H1 (cell line): ENCODE data around the gene MSI2. TPM values are rescaled to one million over a fixed set of nuclear protein-coding genes. Genes with fewer than 3 reads are reported as not detected.
A peak's percentile ranks its signal among the peaks of the same experiment; 100 is the strongest.

ENCODE experiments used
- CTCF ChIA-PET: fragments of 300-600 bp; sonication (Branson Sonifier 250); formaldehyde crosslinking; loops from one replicate; lab custom pipeline; 2021; ENCODE audit not compliant: partially characterized antibody; lab: Charles Lee
- POLR2A ChIA-PET: fragments of 300-600 bp; sonication (Branson Sonifier 250); formaldehyde crosslinking; loops from one replicate; lab custom pipeline; 2021; ENCODE audit warnings: inconsistent platforms; ENCODE audit not compliant: partially characterized antibody; lab: Charles Lee
- DNase-seq, 2 experiments: peaks; one replicate each; pipeline versions ENCODE4 v3.0.0 to v3.0.0-alpha.2; 2010 to 2022; ENCODE audit warnings: low spot score in 2 of 2, low read depth in 1 of 2, mixed read lengths in 1 of 2
- FAIRE-seq: peaks from 2 replicates; lab custom pipeline; 2011; peaks lifted over from hg19 to GRCh38; lab: Jason Lieb, UNC
- H2AFZ ChIP-seq: 2 replicates; pipeline ENCODE4 v1.8.1; 2012; ENCODE audit warnings: low read length, inconsistent platforms
- H2AK5ac ChIP-seq: 2 replicates; pipeline ENCODE4 v1.6.1; 2013; ENCODE audit warnings: low read depth, low read length
- H2BK120ac ChIP-seq: replicated peaks from 2 replicates; pipeline ENCODE3; 2013; ENCODE audit warnings: low read depth, low read length, inconsistent platforms
- H2BK12ac ChIP-seq: 2 replicates; pipeline ENCODE4 v1.6.1; 2013; ENCODE audit warnings: low read depth, low read length
- H2BK15ac ChIP-seq: 2 replicates; pipeline ENCODE4 v1.6.1; 2013; ENCODE audit warnings: low read length
- H2BK20ac ChIP-seq: 2 replicates; pipeline ENCODE4 v1.6.1; 2013; ENCODE audit warnings: low read length
- H2BK5ac ChIP-seq: 2 replicates; pipeline ENCODE4 v1.6.1; 2013; ENCODE audit warnings: low read depth, low read length
- H3K14ac ChIP-seq: 2 replicates; pipeline ENCODE4 v1.6.1; 2013; ENCODE audit warnings: inconsistent platforms; ENCODE audit not compliant: insufficient read length
- H3K18ac ChIP-seq: 2 replicates; pipeline ENCODE4 v1.6.1; 2013; ENCODE audit warnings: low read length; ENCODE audit errors: extremely low read depth
- H3K23ac ChIP-seq: 2 replicates; pipeline ENCODE4 v1.6.1; 2013; ENCODE audit warnings: inconsistent platforms; ENCODE audit not compliant: insufficient read length
- H3K23me2 ChIP-seq: 2 replicates; pipeline ENCODE4 v1.6.1; 2013; ENCODE audit warnings: low read depth, low read length
- H3K27ac ChIP-seq: 2 replicates; pipeline ENCODE4 v1.6.1; 2011; ENCODE audit warnings: low read depth, low read length, inconsistent platforms
- H3K27me3 ChIP-seq, 4 experiments: replicated peaks in 1 of 4; 1 replicate in 1 of 4; 2 replicates in 3 of 4; pipeline versions ENCODE4 v1.6.1 to v1.8.1; 2011 to 2013; ENCODE audit warnings: low read length in 3 of 4, mild to moderate bottlenecking in 3 of 4, inconsistent platforms in 2 of 4, mixed read lengths in 2 of 4, moderate library complexity in 1 of 4; ENCODE audit not compliant: control insufficient read depth in 3 of 4, insufficient read depth in 3 of 4; ENCODE audit errors: extremely low read depth in 1 of 4
- H3K36me3 ChIP-seq, 4 experiments: 2 replicates each; pipeline versions ENCODE4 v1.6.1 to v1.8.1; 2011 to 2013; ENCODE audit warnings: mild to moderate bottlenecking in 4 of 4, low read length in 3 of 4, moderate library complexity in 2 of 4, control low read depth in 1 of 4, inconsistent platforms in 1 of 4; ENCODE audit not compliant: insufficient read depth in 4 of 4, control insufficient read depth in 2 of 4
- H3K4ac ChIP-seq: replicated peaks from 2 replicates; pipeline ENCODE3; 2013; ENCODE audit warnings: low read length, low read depth, mixed read lengths, inconsistent platforms; ENCODE audit not compliant: insufficient read length
- H3K4me1 ChIP-seq, 4 experiments: replicated peaks in 1 of 4; 1 replicate in 1 of 4; 2 replicates in 3 of 4; pipeline versions ENCODE4 v1.6.1 to v1.8.1; 2011 to 2013; ENCODE audit warnings: low read length in 3 of 4, inconsistent platforms in 2 of 4, mixed read lengths in 1 of 4; ENCODE audit not compliant: insufficient read depth in 4 of 4, control insufficient read depth in 3 of 4
- H3K4me2 ChIP-seq, 2 experiments: 2 replicates each; pipeline versions ENCODE4 v1.6.1 to v1.8.1; 2011 to 2013; ENCODE audit warnings: low read depth in 2 of 2, low read length in 2 of 2, control low read depth in 1 of 2, inconsistent platforms in 1 of 2, mild to moderate bottlenecking in 1 of 2; ENCODE audit not compliant: insufficient read depth in 1 of 2
- H3K4me3 ChIP-seq, 4 experiments: fragments of 200-600, 300-600 bp in 1 of 4; sonication (generic), shearing (Covaris generic), sonication (Bioruptor Twin) in 1 of 4; 2 replicates each; pipeline versions ENCODE4 v1.5.1 to v1.8.1; 2011 to 2016; ENCODE audit warnings: low read length in 4 of 4, low read depth in 3 of 4, control low read depth in 2 of 4, inconsistent platforms in 2 of 4, mild to moderate bottlenecking in 2 of 4, mixed read lengths in 1 of 4, moderate library complexity in 1 of 4; ENCODE audit not compliant: insufficient read depth in 2 of 4; ENCODE audit errors: extremely low read depth in 1 of 4
- H3K56ac ChIP-seq: replicated peaks from 2 replicates; pipeline ENCODE3; 2013; ENCODE audit warnings: low read depth, mild to moderate bottlenecking, mixed read lengths, low read length, inconsistent platforms; ENCODE audit not compliant: insufficient read length
- H3K79me1 ChIP-seq: 2 replicates; pipeline ENCODE4 v1.6.1; 2013; ENCODE audit warnings: low read depth, low read length, control low read depth
- H3K79me2 ChIP-seq, 2 experiments: 2 replicates each; pipeline versions ENCODE4 v1.6.1 to v1.8.1; 2012 to 2013; ENCODE audit warnings: low read length in 2 of 2, mild to moderate bottlenecking in 2 of 2, inconsistent platforms in 1 of 2; ENCODE audit not compliant: insufficient read depth in 2 of 2, control insufficient read depth in 1 of 2
- H3K9ac ChIP-seq, 4 experiments: replicated peaks in 1 of 4; 1 replicate in 1 of 4; 2 replicates in 3 of 4; pipeline versions ENCODE4 v1.6.1 to v1.8.1; 2011 to 2013; ENCODE audit warnings: low read depth in 3 of 4, low read length in 3 of 4, control low read depth in 2 of 4, mild to moderate bottlenecking in 2 of 4, moderate library complexity in 2 of 4, inconsistent platforms in 1 of 4; ENCODE audit errors: extremely low read depth in 1 of 4
- H3K9me3 ChIP-seq, 2 experiments: 2 replicates each; pipeline versions ENCODE4 v1.6.1 to v1.8.1; 2012 to 2013; ENCODE audit warnings: mild to moderate bottlenecking in 2 of 2, moderate library complexity in 2 of 2, control low read depth in 1 of 2, inconsistent platforms in 1 of 2, low read depth in 1 of 2, low read length in 1 of 2, mixed read lengths in 1 of 2; ENCODE audit not compliant: insufficient read depth in 2 of 2
- H4K20me1 ChIP-seq, 2 experiments: replicated peaks in 1 of 2; 2 replicates each; pipeline versions ENCODE3 to v1.8.1; 2011 to 2013; ENCODE audit warnings: inconsistent platforms in 2 of 2, low read length in 2 of 2, mild to moderate bottlenecking in 1 of 2; ENCODE audit not compliant: insufficient read depth in 2 of 2, control insufficient read depth in 1 of 2
- H4K5ac ChIP-seq: 2 replicates; pipeline ENCODE4 v1.6.1; 2013; ENCODE audit warnings: low read length, low read depth, mixed read lengths, inconsistent platforms; ENCODE audit not compliant: insufficient read length
- H4K8ac ChIP-seq: 2 replicates; pipeline ENCODE4 v1.8.0; 2013; ENCODE audit warnings: mild to moderate bottlenecking, moderate library complexity, low read length, inconsistent platforms; ENCODE audit not compliant: insufficient read depth; ENCODE audit errors: extremely low read depth
- H4K91ac ChIP-seq: replicated peaks from 2 replicates; pipeline ENCODE3; 2013; ENCODE audit warnings: low read length, mixed read lengths, inconsistent platforms; ENCODE audit not compliant: insufficient read length
- ASH2L ChIP-seq: fragments of 200-600, 300-600 bp; sonication (generic); IDR thresholded peaks from one replicate; pipeline ENCODE4 v1.7.1; 2017; ENCODE audit warnings: low read length
- EP300 ChIP-seq, 2 experiments: IDR thresholded peaks; 1 replicate in 1 of 2; 2 replicates in 1 of 2; pipeline ENCODE4 v1.6.1; 2011 to 2012; ENCODE audit warnings: low read depth in 2 of 2, low read length in 2 of 2, mild to moderate bottlenecking in 2 of 2, borderline replicate concordance in 1 of 2, inconsistent platforms in 1 of 2, moderate library complexity in 1 of 2
- FOSL1 ChIP-seq: IDR thresholded peaks from 2 replicates; pipeline ENCODE4 v1.6.1; 2011; ENCODE audit warnings: mild to moderate bottlenecking, low read depth, low read length, moderate library complexity; ENCODE audit not compliant: insufficient read depth
- JUN ChIP-seq: IDR thresholded peaks from 2 replicates; pipeline ENCODE4 v1.6.1; 2011; ENCODE audit warnings: low read depth, mild to moderate bottlenecking, improper control_type of control experiment, low read length
- NANOG ChIP-seq: IDR thresholded peaks from 2 replicates; pipeline ENCODE4 v1.6.1; 2011; ENCODE audit warnings: low read length, low read depth, mild to moderate bottlenecking, inconsistent platforms; ENCODE audit not compliant: insufficient read depth, poor library complexity, severe bottlenecking
- POLR2A ChIP-seq, 2 experiments: IDR thresholded peaks; 1 replicate in 1 of 2; 2 replicates in 1 of 2; pipeline ENCODE4 v1.6.1; 2011; ENCODE audit warnings: low read depth in 2 of 2, low read length in 2 of 2, mild to moderate bottlenecking in 2 of 2; ENCODE audit errors: control extremely low read depth in 1 of 2
- RNF2 ChIP-seq: fragments of 200-900, 300-1000 bp; sonication (generic); IDR thresholded peaks from 2 replicates; pipeline ENCODE4 v1.7.1; 2016; ENCODE audit warnings: borderline replicate concordance, low read depth, mild to moderate bottlenecking, antibody characterized with exemption, low read length; ENCODE audit not compliant: poor library complexity, severe bottlenecking; ENCODE audit errors: missing control alignments
- SP1 ChIP-seq: IDR thresholded peaks from 2 replicates; pipeline ENCODE4 v1.6.1; 2011; ENCODE audit warnings: low read depth, low read length
- ZNF274 ChIP-seq: IDR thresholded peaks from 2 replicates; pipeline ENCODE4 v1.7.0; 2012; ENCODE audit warnings: low read length, borderline replicate concordance; ENCODE audit errors: extremely low read depth
- WGBS, 2 experiments: shearing (Covaris generic) in 1 of 2; methylation state at CpG; one replicate each; pipeline versions ENCODE4 v1.1.6 to v1.1.7; 2013 to 2015; ENCODE audit warnings: low lambda C conversion rate in 2 of 2, mixed read lengths in 2 of 2, inconsistent platforms in 1 of 2, low coverage in 1 of 2, missing lambda C conversion rate in 1 of 2; ENCODE audit not compliant: insufficient replicate concordance in 2 of 2, insufficient coverage in 1 of 2, insufficient read length in 1 of 2; ENCODE audit errors: extremely low coverage in 1 of 2, missing lambda C conversion rate in 1 of 2; 5-methylcytosine and 5-hydroxymethylcytosine counted together
- polyA plus RNA-seq, 7 experiments: library from polyadenylated mRNA; depleted of rRNA in 3 of 7; stranded (reverse) in 5 of 7; unstranded in 2 of 7; fragments of >200 nt in 5 of 7; fragments of 200-250 nt in 2 of 7; gene quantifications; 1 replicate in 5 of 7; 2 replicates in 1 of 7; 4 replicates in 1 of 7; pipeline versions ENCODE4 v1.2.1 to v1.2.3, GENCODE V29; 2011 to 2013; ENCODE audit warnings: missing spikeins in 2 of 7, mixed read lengths in 2 of 7
- total RNA-seq: library from RNA; stranded (reverse); fragmentation: NEBNext Ultra II Directional; extraction: Animal tissue kit (Norgen Biotek cat#: 25700); gene quantifications from 2 replicates; pipeline ENCODE4 v1.2.1, GENCODE V29; 2021

MSI2 gene
- total and polyA plus RNA-seq, 2 of the 8 experiments (the other 6 are each of a cell fraction or from before 2014, with no cell fraction given), result 36.7 to 80.6 TPM

DNA sequence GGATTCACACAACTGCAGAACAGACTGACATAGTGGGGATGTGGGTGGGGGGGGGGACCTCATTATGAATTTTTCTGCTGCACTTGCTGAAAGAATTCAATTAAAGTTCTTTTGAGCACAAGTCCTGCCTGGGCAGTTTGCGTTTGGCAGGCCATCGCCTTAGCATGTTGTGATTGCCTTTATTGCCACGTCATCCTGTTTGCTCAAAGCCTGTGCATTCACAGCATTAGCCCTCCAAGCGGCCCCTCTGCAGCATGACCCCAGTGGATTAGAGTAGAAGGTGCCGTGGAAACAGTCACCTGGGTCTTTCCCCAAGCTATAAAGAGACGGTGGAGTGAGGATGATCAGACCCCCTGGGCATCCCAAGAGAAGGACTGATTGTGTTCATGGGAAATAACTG lies 17.2 kb downstream of the MSI2 start:
- Histone ChIP-seq H2BK20ac (no peak overlapping the region), H3K4me3 (no peak overlapping the region), H3K4me2 (no peak overlapping the region), H3K18ac (no peak overlapping the region), H2AFZ (no peak overlapping the region), H4K20me1 (peaks cover 27 to 32% of the 10 kb centered on the region in 2 experiments), H3K23ac (no peak overlapping the region), H2BK5ac (no peak overlapping the region), H3K9me3 (no peaks in the 10 kb centered on the region), H3K4ac (no peak overlapping the region), H4K91ac (no peak overlapping the region), H3K27me3 (no peaks in the 10 kb centered on the region; a peak in 1 of 7 replicates), H3K56ac (no peak overlapping the region), H2BK12ac (no peak overlapping the region), H3K36me3 (peaks cover 2 to 38% (median 12%) of the 10 kb centered on the region in 4 experiments; a peak in 4 of 8 replicates), H2BK120ac (no peak overlapping the region), H3K14ac (no peak overlapping the region), H3K27ac (no peak overlapping the region), H4K8ac (no peak overlapping the region), H3K79me2 (peaks cover 0 to 54% of the 10 kb centered on the region in 2 experiments; a peak in 3 of 4 replicates), H2AK5ac (no peak overlapping the region), H3K23me2 (peaks cover 1% of the 10 kb centered on the region; the same call in 1 of the 2 replicates), H3K4me1 (peaks cover 4 to 12% (median 7%) of the 10 kb centered on the region in 4 experiments; a peak in 5 of 7 replicates), H3K79me1 (peaks cover 17% of the 10 kb centered on the region), H4K5ac (no peak overlapping the region), H2BK15ac (no peak overlapping the region), H3K9ac (no peak overlapping the region)
- FAIRE-seq (no peak), DNase-seq (peak in 1 of 2 experiments; percentile 39)
- CTCF ChIA-PET, result interaction anchor here (0.6 to 5.7 kb wide), 7 partner anchors 13 to 129 kb away, joined by 3 to 15 read pairs (median 4); no protein-coding TSS in a partner anchor
- POLR2A ChIA-PET, result interaction anchor here (1.0 to 1.7 kb wide), 6 partner anchors 10 to 20 kb away, joined by 3 to 7 read pairs (median 4); no protein-coding TSS in a partner anchor
- 92% methylated on average over 6 of the region's 6 CpGs; no CpG with 5 or more reads in 1 of the 2 experiments for WGBS, 2 experiments
- no peak for TF ChIP-seq JUN
- TF ChIP-seq EP300 (IDR thresholded peaks at IDR 0.05; ENCODE audit: borderline replicate concordance in 1 of 2, low read depth in 2 of 2, low read length in 2 of 2), result no peak
- TF ChIP-seq FOSL1, result no peak
- TF ChIP-seq ASH2L, result no peak
- no peak for TF ChIP-seq POLR2A (IDR thresholded peaks at IDR 0.05; ENCODE audit: control extremely low read depth in 1 of 2, low read depth in 2 of 2, low read length in 2 of 2)
- no peak for TF ChIP-seq RNF2
- TF ChIP-seq SP1, result no peak
- TF ChIP-seq NANOG, result no peak
- TF ChIP-seq ZNF274, result no peak
